Amniotic epithelial cell (primary cell): Measurements from ENCODE around the gene PAX2.

Experiments
- DNase-seq: peaks from one replicate; pipeline ENCODE4 v3.0.0-alpha.2; 2010; ENCODE audit warnings: low read depth

Gene PAX2

DNA sequence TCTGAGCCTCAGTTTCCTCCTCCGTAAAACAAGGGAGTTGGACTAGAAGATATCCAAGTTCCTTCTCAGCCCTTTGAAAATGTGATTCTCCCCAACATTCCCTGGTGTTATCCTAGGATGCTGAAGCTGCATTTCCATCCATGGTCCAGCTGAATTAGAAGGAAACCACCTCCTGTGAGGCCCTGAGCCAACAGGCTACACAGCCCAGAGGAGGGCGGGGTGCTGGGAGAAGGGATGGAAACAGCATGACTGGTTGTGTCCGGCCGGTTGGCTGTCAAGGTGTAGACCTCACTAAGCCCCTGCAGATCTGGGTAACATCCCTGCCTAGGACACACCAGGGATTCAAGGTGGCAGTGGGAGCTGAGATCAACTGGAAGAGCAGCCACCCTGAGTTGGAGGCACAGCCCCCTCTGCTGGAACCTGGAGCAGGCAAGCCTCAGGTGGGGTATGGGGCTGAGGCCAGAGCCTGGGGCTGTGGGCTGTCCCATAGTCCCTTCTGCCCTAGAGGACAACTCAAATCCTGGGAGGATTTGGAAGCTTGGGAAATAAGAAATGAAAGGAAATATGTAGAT, 72.0 kb downstream of the PAX2 start:
- no peak for DNase-seq

DNA sequence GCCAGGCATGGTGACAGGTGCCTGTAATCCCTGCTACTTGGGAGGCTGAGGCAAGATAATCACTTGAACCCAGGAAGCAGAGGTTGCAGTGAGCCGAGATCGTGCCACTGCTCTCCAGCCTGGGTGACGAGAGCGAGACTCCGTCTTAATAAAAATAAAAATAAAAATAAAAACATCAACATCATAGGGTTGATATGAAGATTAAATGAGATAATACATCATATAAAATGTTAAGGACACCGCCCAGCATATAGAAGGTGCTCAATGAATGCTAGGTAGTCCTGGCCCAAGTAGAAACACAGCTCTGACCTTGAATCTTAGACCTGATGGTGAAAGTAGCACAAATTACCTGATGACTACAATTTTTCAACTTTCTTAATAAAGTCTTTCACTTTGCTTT, 74.0 kb downstream of the PAX2 start:
- no peak for DNase-seq

DNA sequence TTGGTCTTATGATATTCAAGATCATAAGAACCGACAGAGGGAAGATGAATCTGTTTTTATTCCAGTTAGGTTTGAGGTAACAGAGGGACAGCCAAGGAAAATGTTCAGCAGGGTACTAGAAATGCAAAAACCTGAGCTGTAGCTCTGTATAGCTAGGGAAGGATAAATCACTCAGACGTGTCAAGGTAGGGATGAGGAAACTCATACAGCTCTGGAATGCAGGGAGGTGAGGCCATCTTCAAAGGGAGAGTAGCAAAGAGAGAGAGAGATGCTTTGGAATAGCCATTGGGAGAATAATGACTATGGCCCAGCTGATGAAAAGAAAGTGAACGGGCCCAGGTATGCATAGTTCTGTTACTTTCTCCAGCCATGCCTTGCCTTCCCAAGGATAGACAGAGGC, 77.8 kb downstream of the PAX2 start:
- DNase-seq: no peak

DNA sequence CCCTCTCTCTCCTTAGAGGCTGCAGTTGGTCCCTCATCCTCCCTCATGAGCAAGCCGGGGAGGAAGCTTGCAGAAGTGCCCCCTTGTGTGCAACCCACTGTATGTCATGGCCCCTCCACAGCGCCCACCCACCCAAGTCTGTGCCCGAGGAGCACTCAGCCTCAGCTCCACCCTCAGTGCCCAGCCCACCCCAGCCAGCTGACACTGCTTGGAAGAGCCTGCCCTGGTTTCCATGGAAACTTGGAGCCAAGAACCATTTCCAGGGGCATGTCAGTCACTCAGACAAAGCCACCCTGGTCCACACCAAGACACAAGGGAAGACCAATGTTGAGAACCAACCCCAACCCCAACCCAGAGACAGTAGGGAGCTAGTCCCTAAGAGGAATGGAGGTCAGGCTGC, 79.5 kb downstream of the PAX2 start:
- DNase-seq: no peak

DNA sequence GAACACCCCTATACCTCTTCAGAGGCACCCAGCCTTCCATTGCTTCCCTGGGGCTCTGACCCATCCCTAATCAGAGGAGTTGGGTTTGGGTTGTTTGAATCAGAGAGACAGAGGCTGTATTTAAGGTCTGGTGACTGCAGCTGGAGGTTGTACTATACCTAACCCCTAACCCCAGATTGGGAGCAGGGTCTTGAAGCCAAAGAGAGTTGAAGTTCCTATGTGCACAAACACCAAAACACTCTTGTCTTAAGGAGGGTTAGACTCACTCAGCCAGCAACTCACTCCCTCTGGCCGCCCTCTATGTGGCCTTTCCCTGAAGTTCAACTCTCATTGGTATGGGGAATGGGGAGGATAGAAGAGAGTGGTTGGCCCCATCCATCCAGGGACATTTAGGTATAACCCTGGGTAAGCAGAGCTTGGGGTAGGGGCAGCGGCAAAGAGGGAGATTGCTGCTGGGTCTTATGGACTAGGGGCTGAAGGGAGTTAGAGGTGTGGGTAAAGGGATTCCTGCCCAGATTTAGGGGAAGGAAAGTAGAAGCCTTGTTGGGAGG, 80.0 kb downstream of the PAX2 start:
- DNase-seq: no peak

DNA sequence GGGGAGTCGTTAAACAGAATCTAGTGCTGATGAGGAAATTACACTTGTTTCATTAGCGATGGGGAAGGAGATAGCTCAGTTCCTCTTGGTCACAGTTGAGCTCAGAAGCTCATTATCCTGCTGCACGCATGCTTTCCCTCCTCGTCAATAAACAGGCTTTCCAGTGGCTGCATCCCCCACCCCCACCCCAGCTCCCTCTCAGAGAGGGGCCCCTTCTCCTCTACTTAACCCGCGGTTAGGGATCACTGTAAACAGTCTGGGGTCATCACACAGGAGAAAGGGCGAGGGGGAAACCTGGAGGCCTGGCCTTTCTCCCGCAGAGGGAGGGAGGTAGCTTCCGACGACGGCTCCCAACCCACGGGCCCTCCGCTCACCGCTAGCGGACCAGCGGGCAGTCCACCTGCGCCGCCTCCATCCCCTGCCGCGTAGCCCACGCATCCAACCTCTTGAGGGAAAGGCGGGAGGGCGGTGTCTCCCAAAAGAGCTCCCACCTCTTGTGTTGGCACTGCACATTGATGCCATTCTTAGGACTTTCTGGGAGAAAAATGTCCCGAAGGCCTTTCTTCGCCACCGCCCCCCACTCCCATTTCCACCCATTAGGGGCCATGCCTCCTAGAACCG, 80.8 kb downstream of the PAX2 start:
- no peak for DNase-seq

DNA sequence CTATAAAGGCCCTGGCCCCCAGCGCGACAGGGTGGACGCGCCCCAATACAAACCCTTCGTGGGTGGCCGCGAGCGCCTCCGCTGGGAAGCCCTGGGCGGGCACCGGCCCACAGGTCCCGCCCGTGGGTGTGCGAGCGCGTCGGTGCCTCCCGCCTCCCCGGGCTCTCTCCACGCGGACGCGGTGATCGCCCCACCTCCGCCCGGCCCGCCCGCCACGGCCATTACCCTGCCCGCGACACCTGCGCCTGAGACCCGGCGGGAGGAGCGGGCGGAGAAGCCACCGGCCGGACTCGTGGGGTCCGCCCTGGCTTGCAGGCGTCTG, 81.2 kb downstream of the PAX2 start:
- no peak for DNase-seq

DNA sequence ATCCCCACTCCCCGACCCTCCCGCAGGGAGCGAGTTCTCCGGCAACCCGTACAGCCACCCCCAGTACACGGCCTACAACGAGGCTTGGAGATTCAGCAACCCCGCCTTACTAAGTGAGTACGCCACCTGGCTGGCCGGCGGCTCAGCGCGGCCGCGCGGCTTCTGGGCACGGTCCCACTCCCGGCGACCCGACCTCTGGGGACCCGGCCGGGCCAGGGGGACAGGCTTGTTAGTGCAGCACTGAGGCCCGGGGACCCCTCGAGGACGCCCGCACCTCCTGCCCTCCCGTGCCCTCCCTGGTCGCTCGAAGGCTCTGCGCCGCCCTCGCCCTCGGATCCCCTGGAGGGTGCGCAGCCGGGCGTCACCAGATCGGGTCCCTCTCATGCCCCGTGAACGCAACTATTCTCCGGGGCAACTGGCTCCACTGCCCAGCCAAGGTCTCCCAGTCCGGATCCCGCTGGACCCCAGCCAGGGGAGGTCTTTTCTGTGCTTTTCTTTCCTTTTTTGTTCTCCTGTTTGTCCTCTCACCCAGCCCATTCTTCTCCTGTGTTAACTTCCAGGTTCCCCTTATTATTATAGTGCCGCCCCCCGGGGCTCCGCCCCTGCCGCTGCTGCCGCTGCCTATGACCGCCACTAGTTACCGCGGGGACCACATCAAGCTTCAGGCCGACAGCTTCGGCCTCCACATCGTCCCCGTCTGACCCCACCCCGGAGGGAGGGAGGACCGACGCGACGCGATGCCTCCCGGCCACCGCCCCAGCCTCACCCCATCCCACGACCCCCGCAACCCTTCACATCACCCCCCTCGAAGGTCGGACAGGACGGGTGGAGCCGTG, 81.8 kb downstream of the PAX2 start:
- no peak for DNase-seq

DNA sequence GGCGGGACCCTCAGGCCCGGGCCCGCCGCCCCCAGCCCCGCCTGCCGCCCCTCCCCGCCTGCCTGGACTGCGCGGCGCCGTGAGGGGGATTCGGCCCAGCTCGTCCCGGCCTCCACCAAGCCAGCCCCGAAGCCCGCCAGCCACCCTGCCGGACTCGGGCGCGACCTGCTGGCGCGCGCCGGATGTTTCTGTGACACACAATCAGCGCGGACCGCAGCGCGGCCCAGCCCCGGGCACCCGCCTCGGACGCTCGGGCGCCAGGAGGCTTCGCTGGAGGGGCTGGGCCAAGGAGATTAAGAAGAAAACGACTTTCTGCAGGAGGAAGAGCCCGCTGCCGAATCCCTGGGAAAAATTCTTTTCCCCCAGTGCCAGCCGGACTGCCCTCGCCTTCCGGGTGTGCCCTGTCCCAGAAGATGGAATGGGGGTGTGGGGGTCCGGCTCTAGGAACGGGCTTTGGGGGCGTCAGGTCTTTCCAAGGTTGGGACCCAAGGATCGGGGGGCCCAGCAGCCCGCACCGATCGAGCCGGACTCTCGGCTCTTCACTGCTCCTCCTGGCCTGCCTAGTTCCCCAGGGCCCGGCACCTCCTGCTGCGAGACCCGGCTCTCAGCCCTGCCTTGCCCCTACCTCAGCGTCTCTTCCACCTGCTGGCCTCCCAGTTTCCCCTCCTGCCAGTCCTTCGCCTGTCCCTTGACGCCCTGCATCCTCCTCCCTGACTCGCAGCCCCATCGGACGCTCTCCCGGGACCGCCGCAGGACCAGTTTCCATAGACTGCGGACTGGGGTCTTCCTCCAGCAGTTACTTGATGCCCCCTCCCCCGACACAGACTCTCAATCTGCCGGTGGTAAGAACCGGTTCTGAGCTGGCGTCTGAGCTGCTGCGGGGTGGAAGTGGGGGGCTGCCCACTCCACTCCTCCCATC, 82.7 kb downstream of the PAX2 start:
- no peak for DNase-seq

DNA sequence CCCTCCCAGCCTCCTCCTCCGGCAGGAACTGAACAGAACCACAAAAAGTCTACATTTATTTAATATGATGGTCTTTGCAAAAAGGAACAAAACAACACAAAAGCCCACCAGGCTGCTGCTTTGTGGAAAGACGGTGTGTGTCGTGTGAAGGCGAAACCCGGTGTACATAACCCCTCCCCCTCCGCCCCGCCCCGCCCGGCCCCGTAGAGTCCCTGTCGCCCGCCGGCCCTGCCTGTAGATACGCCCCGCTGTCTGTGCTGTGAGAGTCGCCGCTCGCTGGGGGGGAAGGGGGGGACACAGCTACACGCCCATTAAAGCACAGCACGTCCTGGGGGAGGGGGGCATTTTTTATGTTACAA, 83.3 kb downstream of the PAX2 start:
- no peak for DNase-seq

DNA sequence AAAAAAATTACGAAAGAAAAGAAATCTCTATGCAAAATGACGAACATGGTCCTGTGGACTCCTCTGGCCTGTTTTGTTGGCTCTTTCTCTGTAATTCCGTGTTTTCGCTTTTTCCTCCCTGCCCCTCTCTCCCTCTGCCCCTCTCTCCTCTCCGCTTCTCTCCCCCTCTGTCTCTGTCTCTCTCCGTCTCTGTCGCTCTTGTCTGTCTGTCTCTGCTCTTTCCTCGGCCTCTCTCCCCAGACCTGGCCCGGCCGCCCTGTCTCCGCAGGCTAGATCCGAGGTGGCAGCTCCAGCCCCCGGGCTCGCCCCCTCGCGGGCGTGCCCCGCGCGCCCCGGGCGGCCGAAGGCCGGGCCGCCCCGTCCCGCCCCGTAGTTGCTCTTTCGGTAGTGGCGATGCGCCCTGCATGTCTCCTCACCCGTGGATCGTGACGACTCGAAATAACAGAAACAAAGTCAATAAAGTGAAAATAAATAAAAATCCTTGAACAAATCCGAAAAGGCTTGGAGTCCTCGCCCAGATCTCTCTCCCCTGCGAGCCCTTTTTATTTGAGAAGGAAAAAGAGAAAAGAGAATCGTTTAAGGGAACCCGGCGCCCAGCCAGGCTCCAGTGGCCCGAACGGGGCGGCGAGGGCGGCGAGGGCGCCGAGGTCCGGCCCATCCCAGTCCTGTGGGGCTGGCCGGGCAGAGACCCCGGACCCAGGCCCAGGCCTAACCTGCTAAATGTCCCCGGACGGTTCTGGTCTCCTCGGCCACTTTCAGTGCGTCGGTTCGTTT, 83.9 kb downstream of the PAX2 start:
- no peak for DNase-seq

DNA sequence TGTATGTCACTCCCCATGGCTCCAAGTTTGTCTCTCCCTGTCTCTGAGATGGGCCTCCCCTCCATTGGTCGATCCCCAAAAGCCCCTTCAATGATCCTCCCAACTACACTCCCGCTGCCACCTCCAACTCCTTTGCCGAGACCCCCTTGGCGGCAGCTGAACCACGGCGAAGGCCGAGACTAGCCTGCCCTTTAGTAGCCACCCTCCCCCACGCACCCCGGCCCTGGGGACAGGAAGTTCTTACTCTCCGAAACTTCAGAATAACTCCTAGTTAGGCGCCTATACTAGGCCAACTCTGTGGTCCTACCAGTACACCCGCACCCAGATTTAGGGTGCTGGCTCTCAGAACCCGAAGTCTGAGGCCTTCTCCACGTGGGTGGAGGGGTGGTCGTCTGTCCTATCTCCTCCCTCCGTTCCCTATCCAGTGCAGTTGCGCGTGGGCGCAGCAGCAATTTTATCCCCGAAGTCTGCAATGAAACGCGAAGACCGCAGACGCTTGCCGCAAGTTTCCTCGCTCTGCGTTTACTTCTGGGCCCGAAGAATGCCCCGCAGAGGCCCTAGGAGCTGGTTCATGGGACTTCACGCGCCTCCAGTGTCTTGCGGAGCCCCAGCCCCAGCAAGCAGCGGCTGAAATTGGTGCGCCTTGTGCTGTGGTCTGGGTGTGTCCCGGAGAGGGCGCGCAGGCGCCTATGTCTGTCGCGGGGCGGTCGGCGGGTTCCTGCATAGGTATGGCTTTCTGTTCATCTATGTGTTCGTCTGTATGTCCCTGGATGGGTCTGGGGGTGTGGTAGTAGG, 84.7 kb downstream of the PAX2 start:
- no peak for DNase-seq

DNA sequence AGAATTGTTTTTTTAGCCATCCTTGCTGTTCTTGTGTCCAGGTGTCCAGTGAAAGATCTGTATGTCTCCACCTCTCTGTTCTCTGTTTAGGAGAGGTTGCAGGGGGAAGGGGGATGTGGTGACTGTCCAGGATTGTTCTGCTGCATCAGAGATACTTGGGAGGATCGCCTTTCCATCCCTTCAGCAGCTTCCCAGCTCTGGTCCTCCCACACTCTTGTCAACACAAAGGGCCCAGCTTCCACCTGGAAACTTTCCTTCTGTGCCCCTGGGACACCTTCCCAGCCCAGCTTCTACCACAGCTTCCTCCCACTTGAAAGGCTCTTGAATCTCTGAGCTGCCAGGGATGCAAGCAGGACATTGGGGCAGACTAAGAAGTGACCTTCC, 85.3 kb downstream of the PAX2 start:
- no peak for DNase-seq

DNA sequence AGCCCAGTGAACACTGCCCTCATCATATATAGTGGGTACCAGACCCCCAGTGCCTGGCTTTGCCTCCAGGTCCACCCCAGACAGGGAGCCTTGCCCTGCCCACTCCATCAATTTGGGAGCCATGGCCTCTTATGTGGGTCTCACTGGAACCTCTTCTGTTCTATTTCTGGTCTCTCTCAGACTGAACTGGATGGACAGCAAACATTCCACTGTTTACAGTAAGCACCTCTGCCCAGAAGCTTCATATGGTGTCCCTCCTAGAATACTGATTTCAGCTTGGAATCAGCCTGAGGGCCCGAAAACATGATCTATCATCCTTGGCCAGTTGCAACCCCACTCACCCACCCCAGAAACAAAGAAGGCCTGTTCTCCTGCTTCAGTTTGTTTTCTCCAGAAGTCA, 86.4 kb downstream of the PAX2 start:
- no peak for DNase-seq

DNA sequence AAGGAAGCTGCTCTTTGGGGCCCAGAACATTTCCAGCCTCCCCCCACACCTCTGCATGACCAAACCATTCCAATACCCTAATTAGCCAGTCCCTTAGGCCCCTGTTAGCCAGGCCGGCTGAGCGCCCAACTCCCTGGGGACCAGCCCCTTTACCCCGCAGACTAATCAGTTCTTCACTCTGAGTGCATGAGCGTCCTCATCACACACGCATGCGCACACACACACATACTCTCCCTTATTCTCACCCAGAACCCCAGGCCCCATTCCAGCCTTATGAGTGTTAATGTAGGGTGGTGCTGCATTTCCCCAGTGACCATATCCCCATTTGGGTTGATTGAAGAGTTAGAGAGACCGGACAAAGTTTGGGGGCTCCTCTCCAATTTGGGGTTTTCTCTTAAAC, 90.4 kb downstream of the PAX2 start:
- DNase-seq: no peak

DNA sequence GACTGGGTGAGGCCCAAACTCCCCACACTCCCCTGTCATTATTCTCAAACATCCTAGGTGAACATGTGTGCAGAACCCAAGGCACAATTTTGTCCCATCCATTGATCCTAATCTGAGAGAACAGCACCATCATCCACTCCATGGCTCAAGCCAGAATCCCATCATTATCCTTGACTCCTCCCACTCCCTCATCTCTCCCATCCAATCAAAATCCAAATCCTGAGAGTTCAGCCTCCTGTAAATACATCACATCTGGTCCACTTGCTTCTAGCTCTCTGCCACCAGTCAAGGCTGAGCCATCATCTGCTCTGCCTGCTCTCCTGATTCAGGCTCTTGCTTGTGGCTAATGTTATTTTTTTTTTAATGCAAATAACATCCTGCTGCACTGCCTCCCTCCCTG, 91.5 kb downstream of the PAX2 start:
- DNase-seq: no peak

DNA sequence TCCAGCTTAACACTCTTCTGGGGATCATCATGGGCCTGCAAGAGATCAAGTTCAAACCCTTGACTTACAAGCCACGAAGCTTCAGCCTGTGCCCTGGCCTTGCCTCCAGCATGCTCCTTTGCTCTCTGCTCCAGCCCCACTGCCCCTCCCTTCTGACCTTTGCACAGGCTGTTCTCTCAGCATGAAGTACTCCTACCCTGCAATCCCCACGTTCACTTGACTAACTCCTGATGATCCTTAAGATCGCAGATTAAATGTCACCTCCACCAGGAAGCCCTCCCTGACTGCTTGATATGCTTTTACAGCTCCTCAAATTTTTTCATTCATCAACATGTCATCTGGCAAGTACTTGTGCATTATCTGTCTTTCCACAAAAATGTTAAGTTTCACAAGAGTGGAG, 91.9 kb downstream of the PAX2 start:
- peak; percentile 37 for DNase-seq

DNA sequence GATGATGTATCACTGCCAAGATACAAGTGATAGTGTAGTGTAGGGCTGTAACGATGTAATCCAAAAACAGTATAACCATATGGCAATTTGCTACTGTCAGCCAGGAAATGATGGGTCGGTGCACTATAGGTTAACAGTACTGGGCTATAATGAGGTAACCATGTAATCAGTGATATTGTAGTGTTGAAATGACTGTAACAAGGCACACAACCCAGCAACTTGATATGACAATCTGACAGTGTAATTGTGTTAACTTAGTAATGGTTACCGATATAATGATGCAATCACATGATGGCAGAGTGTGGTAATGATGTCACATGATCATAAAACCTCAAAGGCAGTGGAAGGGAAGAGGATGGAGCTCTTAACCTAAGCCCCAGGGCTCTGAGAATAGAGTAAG, 93.6 kb downstream of the PAX2 start:
- DNase-seq: no peak

DNA sequence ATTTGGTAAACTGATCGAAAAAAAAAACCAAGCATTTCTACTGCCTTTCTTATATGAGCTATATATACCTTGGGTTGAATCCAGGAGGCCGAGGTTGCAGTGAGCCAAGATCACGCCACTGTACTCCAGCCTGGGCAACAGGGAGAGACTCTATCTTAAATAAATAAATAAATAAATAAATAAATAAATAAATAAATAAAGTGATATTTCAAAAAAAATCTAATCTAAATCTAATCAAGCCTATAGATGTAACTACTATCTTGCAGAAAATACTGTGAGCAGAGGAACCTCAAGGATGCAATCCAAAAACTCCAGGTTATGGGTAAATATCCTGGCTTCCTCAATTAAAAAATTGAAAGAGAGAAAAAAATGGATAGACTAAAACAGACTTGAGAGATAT, 96.1 kb downstream of the PAX2 start:
- no peak for DNase-seq

DNA sequence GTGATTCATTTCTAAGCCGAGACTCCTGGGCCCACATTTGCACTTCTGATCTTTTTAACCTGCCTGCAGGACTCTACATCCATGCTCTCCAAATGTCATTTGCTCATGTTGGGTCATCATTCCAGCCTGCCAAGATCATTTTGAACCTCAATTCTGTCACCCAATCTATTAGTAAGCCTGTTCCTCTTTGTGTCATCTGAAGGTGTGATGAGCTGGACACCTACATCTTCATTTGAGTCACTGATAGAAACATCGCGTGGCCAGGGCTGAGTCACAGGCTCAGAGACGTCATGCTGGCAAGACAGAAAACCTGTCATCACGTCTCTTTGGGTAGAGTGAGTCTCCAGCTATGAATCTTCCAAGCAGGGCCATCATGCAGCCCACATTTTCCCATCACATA, 102.1 kb downstream of the PAX2 start:
- peak; percentile 9 for DNase-seq

DNA sequence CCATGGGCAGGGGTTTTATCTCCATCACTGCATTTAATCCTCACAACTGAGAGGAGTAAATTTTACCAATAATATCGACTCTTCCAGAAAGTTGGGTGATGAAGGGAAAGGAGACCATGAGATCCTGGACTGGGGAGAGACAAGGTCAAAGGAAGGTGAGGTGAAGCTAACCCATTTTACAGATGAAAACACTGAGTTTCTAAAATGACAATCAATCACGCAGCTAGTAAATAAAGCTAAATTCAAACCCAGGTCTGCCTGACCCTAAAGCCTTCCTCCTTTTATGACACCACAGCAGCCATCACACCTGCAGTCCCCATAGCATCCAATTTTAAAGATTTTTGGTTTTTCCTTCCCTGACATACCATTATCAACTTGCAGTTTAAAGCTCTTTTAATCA, 103.4 kb downstream of the PAX2 start:
- no peak for DNase-seq
